Measurements from ENCODE around the gene STK32B. TPM values are rescaled to one million over a fixed set of nuclear protein-coding genes. Genes with fewer than 3 reads are reported as not detected.

STK32B gene
- total and polyA plus RNA-seq, 2 of the 8 experiments (the other 6 are each of a cell fraction or from before 2014, with no cell fraction given), result 2.3 to 2.5 TPM

DNA sequence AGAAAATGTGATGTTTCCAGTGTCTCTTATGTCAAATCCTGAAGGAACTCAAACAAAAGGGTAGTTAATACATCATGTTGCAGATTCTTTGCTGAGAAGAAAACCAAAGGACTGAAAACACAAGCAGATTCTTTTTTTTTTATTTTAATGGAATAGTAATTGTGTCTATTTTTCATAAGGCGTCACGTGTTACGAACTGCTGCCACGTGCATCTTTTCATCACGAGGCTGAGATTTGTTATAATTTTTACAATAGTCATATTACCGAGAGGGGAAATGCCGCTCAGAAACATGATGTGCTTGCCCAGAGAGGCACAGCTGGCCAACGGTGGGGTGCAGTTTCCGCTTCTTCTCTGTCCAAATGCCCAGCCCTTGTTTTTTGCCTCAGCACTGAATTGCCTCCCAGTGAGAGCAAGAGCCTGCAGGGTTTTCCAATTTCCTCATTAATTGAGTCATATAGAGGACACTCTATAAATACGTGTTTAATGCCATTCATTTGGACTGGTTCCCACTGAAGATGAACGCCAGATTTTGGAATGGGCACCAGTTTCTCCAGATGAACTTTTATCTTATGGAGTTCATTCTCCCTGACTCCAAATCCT is 225.3 kb downstream of the STK32B start:
- 96% methylated on average over 11 of the region's 11 CpGs; no CpG with 5 or more reads in 1 of the 2 experiments for WGBS, 2 experiments (ENCODE audit: extremely low coverage in 1 of 2, insufficient coverage in 1 of 2, insufficient read length in 1 of 2, insufficient replicate concordance in 2 of 2, low coverage in 1 of 2, low lambda C conversion rate in 2 of 2, missing lambda C conversion rate in 1 of 2)
- H3K36me3 ChIP-seq (ENCODE audit: control insufficient read depth in 2 of 4, insufficient read depth in 4 of 4, low read length in 3 of 4), result no peaks in the 10 kb centered on the region
- POLR2A ChIA-PET (ENCODE audit: partially characterized antibody), result no interaction called here

More for the DNA sequence above, 225.3 kb downstream of the STK32B start:
- H3K18ac ChIP-seq (ENCODE audit: extremely low read depth, low read length), result no peak overlapping the region
- no peak overlapping the region for H3K23ac ChIP-seq (ENCODE audit: insufficient read length)
- H3K79me1 ChIP-seq (ENCODE audit: low read depth, low read length), result no peaks in the 10 kb centered on the region
- H3K79me2 ChIP-seq (ENCODE audit: control insufficient read depth in 1 of 2, insufficient read depth in 2 of 2, low read length in 2 of 2), result no peaks in the 10 kb centered on the region
- no peak overlapping the region for H2AFZ ChIP-seq (ENCODE audit: low read length)
- H2BK15ac ChIP-seq (ENCODE audit: low read length), result no peak overlapping the region
- no peak overlapping the region for H2BK5ac ChIP-seq (ENCODE audit: low read depth, low read length)
- H3K56ac ChIP-seq (replicated peaks; ENCODE audit: insufficient read length, low read depth, low read length), result no peak overlapping the region
- TF ChIP-seq TCF12 (IDR thresholded peaks at IDR 0.05; ENCODE audit: low read depth, low read length) (no peak), EP300 (IDR thresholded peaks at IDR 0.05; ENCODE audit: borderline replicate concordance in 1 of 2, low read depth in 2 of 2, low read length in 2 of 2) (no peak), RAD21 (IDR thresholded peaks at IDR 0.05 in 1 of 2, conservative IDR thresholded peaks at IDR 0.05 in 1 of 2; ENCODE audit: low read depth in 2 of 2, low read length in 2 of 2) (no peak), SIRT6 (IDR thresholded peaks at IDR 0.05; ENCODE audit: low read length) (no peak), TAF1 (IDR thresholded peaks at IDR 0.05; ENCODE audit: low read depth, low read length) (no peak), MAFK (IDR thresholded peaks at IDR 0.05; ENCODE audit: low read depth, low read length) (no peak)
- H3K4me3 ChIP-seq (ENCODE audit: extremely low read depth in 1 of 4, insufficient read depth in 2 of 4, low read depth in 3 of 4, low read length in 4 of 4), result no peak overlapping the region
- no peak overlapping the region for H2AK5ac ChIP-seq (ENCODE audit: low read depth, low read length)
- no peak overlapping the region for H3K9ac ChIP-seq (replicated peaks in 1 of 4; ENCODE audit: extremely low read depth in 1 of 4, low read depth in 3 of 4, low read length in 3 of 4)
- no peaks in the 10 kb centered on the region; a peak in 1 of 4 replicates for H3K9me3 ChIP-seq (ENCODE audit: insufficient read depth in 2 of 2, low read depth in 1 of 2, low read length in 1 of 2)
- no peak overlapping the region for H3K4ac ChIP-seq (replicated peaks; ENCODE audit: insufficient read length, low read depth, low read length)
- FAIRE-seq, result no peak
- no peaks in the 10 kb centered on the region for H4K20me1 ChIP-seq (replicated peaks in 1 of 2; ENCODE audit: control insufficient read depth in 1 of 2, insufficient read depth in 2 of 2, low read length in 2 of 2)
- DNase-seq (ENCODE audit: low read depth in 1 of 2, low spot score in 2 of 2), result no peak
- CTCF ChIA-PET (ENCODE audit: partially characterized antibody), result no interaction called here
- no peak overlapping the region for H3K4me2 ChIP-seq (ENCODE audit: insufficient read depth in 1 of 2, low read depth in 2 of 2, low read length in 2 of 2)
- H3K14ac ChIP-seq (ENCODE audit: insufficient read length), result no peak overlapping the region
- no peak overlapping the region for H2BK20ac ChIP-seq (ENCODE audit: low read length)
- H3K27ac ChIP-seq (ENCODE audit: low read depth, low read length), result no peak overlapping the region
- H4K5ac ChIP-seq (ENCODE audit: insufficient read length, low read depth, low read length), result no peak overlapping the region
- no peaks in the 10 kb centered on the region for H3K23me2 ChIP-seq (ENCODE audit: low read depth, low read length)
- no peak overlapping the region for H4K91ac ChIP-seq (replicated peaks; ENCODE audit: insufficient read length, low read length)
- no peak overlapping the region for H2BK12ac ChIP-seq (ENCODE audit: low read depth, low read length)
- H4K8ac ChIP-seq (ENCODE audit: extremely low read depth, insufficient read depth, low read length), result no peak overlapping the region
- no peaks in the 10 kb centered on the region for H3K27me3 ChIP-seq (replicated peaks in 1 of 4; ENCODE audit: control insufficient read depth in 3 of 4, extremely low read depth in 1 of 4, insufficient read depth in 3 of 4, low read length in 3 of 4)
- no peaks in the 10 kb centered on the region for H3K4me1 ChIP-seq (replicated peaks in 1 of 4; ENCODE audit: control insufficient read depth in 3 of 4, insufficient read depth in 4 of 4, low read length in 3 of 4)
- H2BK120ac ChIP-seq (replicated peaks; ENCODE audit: low read depth, low read length), result no peak overlapping the region

All from H1 (cell line).